NK-92 treated with Interleukin-12 subunit alpha and Interleukin-12 subunit beta, amount 100 ng/mL, for 24 hours (cell line): ENCODE results near the gene DLG1.

Experiments
- DNase-seq: peaks from one replicate; lab custom pipeline; 2025; lab: John Stamatoyannopoulos, UW

The DLG1 gene

GRCh38 chr3:197029511-197030167, 268.8 kb downstream of the DLG1 start, which contains the start of gene MELTF:
TSS of gene MELTF (minus strand) at chr3:197029817. CDS start at chr3:197029702, 115 bp downstream.
- DNase-seq = no peak

- DNase-seq = no peak
These were observed 269.5 kb downstream of the DLG1 start for GRCh38 chr3:197028728-197029510.

- DNase-seq = no peak
These were observed 270.3 kb downstream of the DLG1 start for GRCh38 chr3:197027896-197028727.

- no peak for DNase-seq
These were observed 271.1 kb downstream of the DLG1 start for GRCh38 chr3:197027151-197027895.

- DNase-seq = no peak
These were observed 271.9 kb downstream of the DLG1 start for GRCh38 chr3:197026481-197026866.

GRCh38 chr3:197025736-197026480, 272.5 kb downstream of the DLG1 start:
- no peak for DNase-seq

GRCh38 chr3:197024881-197025735, 273.3 kb downstream of the DLG1 start:
- DNase-seq = no peak

GRCh38 chr3:197023998-197024651, 274.3 kb downstream of the DLG1 start:
- no peak for DNase-seq

GRCh38 chr3:197023241-197023997, 275.0 kb downstream of the DLG1 start:
- DNase-seq = no peak

- no peak for DNase-seq
These were observed 275.8 kb downstream of the DLG1 start for GRCh38 chr3:197022405-197023231.

GRCh38 chr3:197021729-197022404, 276.5 kb downstream of the DLG1 start:
- DNase-seq = no peak

- no peak for DNase-seq
These were observed 277.2 kb downstream of the DLG1 start for GRCh38 chr3:197021231-197021630.

- no peak for DNase-seq
These were observed 278.9 kb downstream of the DLG1 start for GRCh38 chr3:197019535-197019934.

GRCh38 chr3:197019021-197019420, 279.4 kb downstream of the DLG1 start:
- no peak for DNase-seq

GRCh38 chr3:197017003-197017402, 281.4 kb downstream of the DLG1 start:
- no peak for DNase-seq

- no peak for DNase-seq
These were observed 282.3 kb downstream of the DLG1 start for GRCh38 chr3:197015790-197016736.
